GM21515 (cell line): ENCODE data around the gene AMBRA1.

Experiments
- ATAC-seq: cut with Tn5 transposase; IDR thresholded peaks from one replicate; pipeline ENCODE4 v1.9.1; 2021; ENCODE audit not compliant: unreplicated experiment

Gene AMBRA1

GRCh38 chr11:46445920-46446771, 147.7 kb downstream of the AMBRA1 start:
- ATAC-seq = no peak

- no peak for ATAC-seq
Observed at GRCh38 chr11:46445192-46445919, 148.5 kb downstream of the AMBRA1 start.

GRCh38 chr11:46444305-46444704, 149.5 kb downstream of the AMBRA1 start:
- ATAC-seq = no peak

GRCh38 chr11:46438211-46438610, 155.6 kb downstream of the AMBRA1 start:
- ATAC-seq = no peak

- no peak for ATAC-seq
Observed at GRCh38 chr11:46437122-46437689, 156.6 kb downstream of the AMBRA1 start.

- ATAC-seq = no peak
Observed at GRCh38 chr11:46436113-46436512, 157.7 kb downstream of the AMBRA1 start.

GRCh38 chr11:46435679-46436078, 158.1 kb downstream of the AMBRA1 start:
- no peak for ATAC-seq

- ATAC-seq = no peak
Observed at GRCh38 chr11:46431211-46431610, 162.6 kb downstream of the AMBRA1 start.

- no peak for ATAC-seq
Observed at GRCh38 chr11:46429717-46430116, 164.1 kb downstream of the AMBRA1 start.

GRCh38 chr11:46427364-46427763, 166.5 kb downstream of the AMBRA1 start:
- ATAC-seq = no peak

GRCh38 chr11:46426233-46426991, 167.4 kb downstream of the AMBRA1 start:
- ATAC-seq = no peak

- no peak for ATAC-seq
Observed at GRCh38 chr11:46422588-46422987, 171.2 kb downstream of the AMBRA1 start.

GRCh38 chr11:46421257-46421880, 172.5 kb downstream of the AMBRA1 start:
- no peak for ATAC-seq

- ATAC-seq = no peak
Observed at GRCh38 chr11:46420513-46420912, 173.3 kb downstream of the AMBRA1 start.

- ATAC-seq = no peak
Observed at GRCh38 chr11:46418751-46419150, 175.1 kb downstream of the AMBRA1 start.

GRCh38 chr11:46417711-46418110, 176.1 kb downstream of the AMBRA1 start:
- ATAC-seq = no peak

GRCh38 chr11:46414879-46415278, 178.9 kb downstream of the AMBRA1 start:
- no peak for ATAC-seq

GRCh38 chr11:46414466-46414796, 179.4 kb downstream of the AMBRA1 start:
- no peak for ATAC-seq

- no peak for ATAC-seq
Observed at GRCh38 chr11:46413760-46414465, 179.9 kb downstream of the AMBRA1 start.

GRCh38 chr11:46410021-46410420, 183.8 kb downstream of the AMBRA1 start:
- ATAC-seq = no peak
